C4-2B (cell line): ENCODE data around the gene XG.
"Not testable (repeated sequence)": the region's sequence is repeated elsewhere in the genome, so short reads cannot be mapped to it uniquely, and the experiment has no call there.

Experiments
- H3K27ac ChIP-seq: fragments of 450-650 bp; 2 replicates; pipeline ENCODE4 v1.5.1; 2017
- CTCF ChIP-seq: fragments of 450-650 bp; conservative IDR thresholded peaks from 2 replicates; pipeline ENCODE4 v1.5.1; 2017; ENCODE audit warnings: mild to moderate bottlenecking
- ZFX ChIP-seq: fragments of 450-650 bp; IDR thresholded peaks from 2 replicates; pipeline ENCODE4 v1.6.1; 2017

XG gene

DNA sequence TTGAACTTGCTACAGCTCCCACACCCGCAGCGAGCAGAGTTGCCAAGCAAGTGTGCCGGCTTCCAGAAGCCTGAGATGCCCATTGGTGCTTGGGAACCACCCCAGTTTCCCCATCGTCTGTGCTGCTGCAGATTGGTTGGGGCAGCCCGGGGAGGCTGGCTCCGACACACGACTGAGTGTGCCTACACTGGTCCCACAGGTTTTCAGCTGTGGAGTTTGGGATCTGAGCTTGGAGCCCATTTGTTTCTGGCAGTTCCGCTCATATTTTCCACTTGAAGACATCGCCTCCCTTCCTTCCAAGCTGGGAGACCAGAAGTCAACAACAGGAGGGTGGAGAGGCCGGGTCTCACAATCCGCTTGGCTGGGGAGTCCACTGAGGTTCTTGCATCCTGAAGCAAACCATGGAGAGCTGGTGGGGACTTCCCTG lies at the start of gene XG:
Gene XG (plus strand): TSS at position 167 of the 427 bp plus-strand sequence. CDS start 235 bp downstream, at position 402.
- not testable (repeated sequence) for H3K27ac ChIP-seq

DNA sequence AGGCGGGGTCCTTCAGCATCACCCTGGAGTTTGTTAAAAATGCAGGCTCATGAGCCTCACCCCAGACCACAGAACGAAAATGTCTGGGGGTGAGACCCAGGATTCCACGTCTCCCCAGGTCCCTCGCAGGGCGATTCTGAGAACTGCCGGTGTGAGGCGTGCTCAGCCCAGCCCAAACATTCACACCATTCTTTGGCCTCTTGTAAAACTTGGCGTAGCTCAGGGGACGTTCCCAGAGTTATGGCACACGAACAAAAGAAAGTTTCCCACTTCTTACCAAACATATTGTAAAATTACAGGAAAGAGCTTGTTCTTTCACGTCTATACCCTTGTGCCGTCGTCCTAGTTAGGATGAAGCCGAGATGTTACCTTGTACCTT lies 47.9 kb upstream of the XG start:
- no peak for TF ChIP-seq ZFX
- TF ChIP-seq CTCF: no peak
- H3K27ac ChIP-seq: no peak overlapping the region

DNA sequence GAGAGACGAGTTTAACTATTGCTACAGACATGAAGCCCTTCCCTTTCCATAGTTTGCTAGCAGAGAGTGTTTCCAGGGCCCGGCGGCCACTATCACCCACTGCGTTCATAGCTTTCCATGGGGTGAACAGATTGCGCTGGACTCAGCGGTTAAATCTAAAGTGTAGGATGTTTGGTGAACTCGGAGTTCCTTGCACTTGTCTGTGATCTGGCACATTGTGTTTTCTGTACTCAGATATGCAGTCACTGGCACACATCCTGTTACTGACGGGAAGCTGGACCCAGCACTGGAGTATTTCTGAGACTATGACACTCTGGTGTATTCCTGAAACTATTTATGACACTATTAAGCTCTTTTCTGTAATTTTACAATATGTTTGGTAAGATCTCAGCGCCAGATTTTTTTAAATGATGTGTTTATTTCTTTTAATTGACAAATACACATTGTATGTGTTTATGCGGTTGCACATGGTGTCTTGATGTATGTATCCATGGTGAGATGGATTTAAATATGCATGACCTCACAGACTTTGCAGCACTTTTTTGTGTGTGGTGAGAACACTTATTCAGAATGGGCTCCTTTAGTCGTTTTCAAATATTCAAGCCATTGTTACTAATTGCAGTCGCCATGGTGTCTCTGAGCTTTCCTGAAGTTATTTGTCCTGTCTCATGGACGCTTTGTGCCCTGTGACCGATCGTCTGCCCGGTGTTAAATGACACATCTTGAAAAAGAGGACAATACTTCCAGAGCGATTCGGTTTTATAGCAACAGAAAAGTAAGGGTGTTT lies 46.6 kb upstream of the XG start:
- no peak overlapping the region for H3K27ac ChIP-seq
- TF ChIP-seq CTCF: no peak
- TF ChIP-seq ZFX: no peak

- H3K27ac ChIP-seq: peak overlapping the region; percentile 53
- no peak for TF ChIP-seq ZFX
- no peak for TF ChIP-seq CTCF
Measured at GRCh38 chrX:2707334-2707760, 44.5 kb upstream of the XG start.

- no peak for TF ChIP-seq CTCF
- no peak for TF ChIP-seq ZFX
Measured at GRCh38 chrX:2708021-2708420, 43.8 kb upstream of the XG start.

GRCh38 chrX:2708592-2709188 lies 43.1 kb upstream of the XG start:
- no peak overlapping the region for H3K27ac ChIP-seq

More at GRCh38 chrX:2708021-2708420, 43.8 kb upstream of the XG start:
- peak overlapping the region; percentile 53 for H3K27ac ChIP-seq

DNA sequence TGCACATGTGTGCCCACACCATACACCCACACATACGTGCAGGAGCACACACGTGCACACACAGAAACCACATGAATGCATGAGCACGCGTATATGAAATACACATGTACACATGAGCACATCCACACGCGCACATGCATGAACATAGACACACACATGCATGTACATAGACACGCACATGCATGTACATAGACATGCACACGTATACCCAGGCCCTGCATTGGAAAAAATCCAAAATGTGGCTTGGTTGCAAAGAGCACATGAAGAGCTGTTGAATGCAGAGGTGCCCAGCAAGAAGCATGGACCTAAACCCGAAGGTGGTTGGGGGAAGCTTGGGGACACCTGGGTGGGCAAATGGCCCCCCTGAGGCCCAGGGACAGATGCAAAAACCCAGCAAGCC lies 42.3 kb upstream of the XG start:
- H3K27ac ChIP-seq: no peak overlapping the region

More at GRCh38 chrX:2708592-2709188, 43.1 kb upstream of the XG start:
- no peak for TF ChIP-seq ZFX
- TF ChIP-seq CTCF: no peak

More for the DNA sequence above, 42.3 kb upstream of the XG start:
- TF ChIP-seq CTCF (no peak), ZFX (no peak)
